Gastrocnemius medialis (tissue), 4 donors: ENCODE data around the gene PIGH.

Experiments used
- CTCF ChIP-seq, 5 experiments: fragments of 450-650 bp in 3 of 5; fragments of 200-600 bp in 2 of 5; sonication (generic) in 2 of 5; IDR thresholded peaks in 4 of 5; conservative IDR thresholded peaks in 1 of 5; 1 replicate in 4 of 5; 2 replicates in 1 of 5; pipeline ENCODE4 v1.5.1; 2016 to 2019; ENCODE audit warnings: antibody characterized with exemption in 5 of 5, mild to moderate bottlenecking in 3 of 5, moderate library complexity in 3 of 5
- POLR2A ChIP-seq, 2 donors: fragments of 450-650 bp; IDR thresholded peaks; one replicate each; pipeline ENCODE4 v1.6.1; 2017; ENCODE audit warnings: antibody characterized with exemption in 2 of 2, mild to moderate bottlenecking in 2 of 2, moderate library complexity in 2 of 2

- no peak for TF ChIP-seq CTCF (IDR thresholded peaks at IDR 0.05 in 4 of 5, conservative IDR thresholded peaks at IDR 0.05 in 1 of 5)
- TF ChIP-seq POLR2A (IDR thresholded peaks at IDR 0.05): no peak
These were observed 7.6 kb upstream of the PIGH start for GRCh38 chr14:67607646-67608045.
